Lower leg skin (tissue), 3 donors: ENCODE measurements around the gene YOD1.

Experiments
- POLR2A ChIP-seq, 2 donors: fragments of 450-650 bp; IDR thresholded peaks; one replicate each; pipeline ENCODE4 v1.6.1; 2016 to 2017; ENCODE audit warnings: antibody characterized with exemption in 2 of 2, mild to moderate bottlenecking in 1 of 2, moderate library complexity in 1 of 2
- TF ChIP-seq, protein P1 (sequence below), 3 donors: fragments of 450-650 bp; IDR thresholded peaks; one replicate each; pipeline ENCODE4 v1.5.1; 2016; ENCODE audit warnings: antibody characterized with exemption in 3 of 3, mild to moderate bottlenecking in 3 of 3, moderate library complexity in 2 of 3

DNA sequence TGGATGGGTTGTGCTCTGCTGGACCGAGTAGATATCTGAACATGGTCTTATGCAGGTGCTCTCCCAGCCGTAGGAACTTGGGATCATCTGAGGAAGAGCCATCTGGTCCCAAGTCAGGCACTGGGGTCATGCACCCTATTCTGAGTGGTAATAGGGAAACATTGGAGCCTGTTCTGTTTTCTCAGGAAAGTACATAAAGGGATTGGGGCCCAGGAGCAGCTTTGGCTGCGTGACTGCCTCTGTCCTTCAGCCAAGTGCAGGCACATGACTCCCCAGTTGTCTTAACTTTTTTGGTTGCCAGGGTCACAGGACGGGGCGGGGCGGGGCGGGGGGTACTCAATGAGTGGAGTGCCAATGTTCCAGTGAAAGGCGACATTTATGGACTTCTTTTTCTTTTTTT, 13.6 kb upstream of the YOD1 start:
- TF ChIP-seq, protein P1, sequence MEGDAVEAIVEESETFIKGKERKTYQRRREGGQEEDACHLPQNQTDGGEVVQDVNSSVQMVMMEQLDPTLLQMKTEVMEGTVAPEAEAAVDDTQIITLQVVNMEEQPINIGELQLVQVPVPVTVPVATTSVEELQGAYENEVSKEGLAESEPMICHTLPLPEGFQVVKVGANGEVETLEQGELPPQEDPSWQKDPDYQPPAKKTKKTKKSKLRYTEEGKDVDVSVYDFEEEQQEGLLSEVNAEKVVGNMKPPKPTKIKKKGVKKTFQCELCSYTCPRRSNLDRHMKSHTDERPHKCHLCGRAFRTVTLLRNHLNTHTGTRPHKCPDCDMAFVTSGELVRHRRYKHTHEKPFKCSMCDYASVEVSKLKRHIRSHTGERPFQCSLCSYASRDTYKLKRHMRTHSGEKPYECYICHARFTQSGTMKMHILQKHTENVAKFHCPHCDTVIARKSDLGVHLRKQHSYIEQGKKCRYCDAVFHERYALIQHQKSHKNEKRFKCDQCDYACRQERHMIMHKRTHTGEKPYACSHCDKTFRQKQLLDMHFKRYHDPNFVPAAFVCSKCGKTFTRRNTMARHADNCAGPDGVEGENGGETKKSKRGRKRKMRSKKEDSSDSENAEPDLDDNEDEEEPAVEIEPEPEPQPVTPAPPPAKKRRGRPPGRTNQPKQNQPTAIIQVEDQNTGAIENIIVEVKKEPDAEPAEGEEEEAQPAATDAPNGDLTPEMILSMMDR (IDR thresholded peaks at IDR 0.05), result no peak
- no peak for TF ChIP-seq POLR2A (IDR thresholded peaks at IDR 0.05)
